GM18870 (cell line): ENCODE data around the gene LGR5.

ENCODE experiments used
- ATAC-seq: cut with Tn5 transposase; IDR thresholded peaks from one replicate; pipeline ENCODE4 v1.9.1; 2021; ENCODE audit warnings: moderate library complexity; ENCODE audit not compliant: unreplicated experiment

The LGR5 gene

DNA sequence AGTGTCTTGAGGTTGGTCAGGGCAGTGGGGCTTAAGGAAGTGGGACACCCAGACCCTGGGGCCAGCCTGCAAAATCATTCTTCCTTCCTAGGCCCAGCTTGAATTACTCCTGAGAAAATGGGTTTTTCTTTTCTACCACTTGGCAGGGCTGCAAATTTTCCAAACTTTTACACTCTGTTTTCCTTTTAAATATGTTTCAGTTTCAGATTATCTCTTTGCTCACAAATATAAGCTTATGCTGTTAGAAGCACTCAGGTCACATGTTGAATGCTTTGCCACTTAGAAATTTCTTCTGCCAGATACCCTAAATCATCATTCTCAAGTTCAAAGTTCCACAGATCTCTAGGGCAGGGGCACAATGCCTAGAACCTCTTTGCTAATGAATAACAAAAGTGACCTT is 2.9 kb upstream of the LGR5 start:
- no peak for ATAC-seq

DNA sequence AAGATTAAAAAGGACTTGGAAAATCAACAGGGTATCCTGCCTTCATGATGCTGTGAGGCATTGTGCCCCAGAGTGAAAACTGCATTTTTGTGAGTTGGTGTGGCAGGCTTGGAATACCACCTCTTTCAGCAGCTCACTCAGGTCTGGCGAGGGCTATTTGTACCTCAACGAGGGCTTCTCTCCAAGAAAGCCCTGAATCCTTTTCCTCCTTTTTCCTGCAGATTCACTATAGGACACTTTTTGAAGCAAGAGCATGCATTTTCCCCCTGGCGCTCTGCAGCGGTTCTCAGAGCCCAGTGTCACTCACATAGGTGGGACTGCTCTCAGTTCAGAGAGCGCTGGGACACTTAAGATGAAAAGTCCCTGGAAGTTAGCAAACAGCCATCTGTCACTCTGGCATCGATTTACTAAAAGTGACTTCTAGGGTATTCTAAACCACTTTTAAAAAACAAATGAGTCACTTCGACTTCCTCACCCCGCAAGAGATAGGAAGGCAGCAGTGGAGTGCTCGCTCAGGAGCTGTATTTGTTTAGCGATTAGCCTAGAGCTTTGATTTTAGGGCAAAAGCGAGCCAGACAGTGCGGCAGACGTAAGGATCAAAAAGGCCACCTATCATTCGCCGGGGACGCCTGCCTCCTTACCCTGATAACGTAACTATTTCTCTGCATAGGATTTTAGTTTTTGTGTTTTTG is 782 bp upstream of the LGR5 start:
- ATAC-seq: no peak

DNA sequence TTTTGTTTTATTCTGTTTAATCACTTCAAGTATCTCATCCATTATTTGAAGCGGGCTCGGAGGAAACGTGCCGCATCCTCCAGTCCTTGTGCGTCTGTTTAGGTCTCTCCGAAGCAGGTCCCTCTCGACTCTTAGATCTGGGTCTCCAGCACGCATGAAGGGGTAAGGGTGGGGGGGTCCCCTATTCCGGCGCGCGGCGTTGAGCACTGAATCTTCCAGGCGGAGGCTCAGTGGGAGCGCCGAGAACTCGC is 311 bp upstream of the LGR5 start:
- no peak for ATAC-seq

- no peak for ATAC-seq
Observed at GRCh38 chr12:71440345-71440762, 756 bp downstream of the LGR5 start.

- no peak for ATAC-seq
Observed at GRCh38 chr12:71440763-71441748, 1.5 kb downstream of the LGR5 start.

- no peak for ATAC-seq
Observed at GRCh38 chr12:71441836-71442566, 2.4 kb downstream of the LGR5 start.

GRCh38 chr12:71442567-71442931 is 3.0 kb downstream of the LGR5 start:
- no peak for ATAC-seq

DNA sequence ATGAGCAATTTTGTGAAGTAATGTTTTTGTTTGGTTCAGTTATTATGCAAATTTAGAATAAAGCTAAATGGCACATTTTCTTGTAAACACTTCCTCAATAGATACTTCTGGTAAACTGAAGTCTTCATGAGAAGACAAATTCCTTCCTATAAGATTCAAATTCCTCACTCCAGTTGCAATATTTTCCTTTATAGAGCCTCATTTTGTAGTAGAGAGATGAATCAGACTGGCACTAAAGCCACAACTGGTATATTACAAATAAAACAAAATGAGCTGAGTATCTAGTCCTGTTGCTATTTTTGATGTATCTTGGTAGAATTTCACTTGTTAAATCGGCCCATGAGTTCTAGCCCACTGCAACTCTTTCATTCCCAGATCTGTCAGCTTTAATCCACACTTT is 5.5 kb downstream of the LGR5 start:
- ATAC-seq: no peak

GRCh38 chr12:71447691-71448132 is 8.1 kb downstream of the LGR5 start:
- no peak for ATAC-seq

DNA sequence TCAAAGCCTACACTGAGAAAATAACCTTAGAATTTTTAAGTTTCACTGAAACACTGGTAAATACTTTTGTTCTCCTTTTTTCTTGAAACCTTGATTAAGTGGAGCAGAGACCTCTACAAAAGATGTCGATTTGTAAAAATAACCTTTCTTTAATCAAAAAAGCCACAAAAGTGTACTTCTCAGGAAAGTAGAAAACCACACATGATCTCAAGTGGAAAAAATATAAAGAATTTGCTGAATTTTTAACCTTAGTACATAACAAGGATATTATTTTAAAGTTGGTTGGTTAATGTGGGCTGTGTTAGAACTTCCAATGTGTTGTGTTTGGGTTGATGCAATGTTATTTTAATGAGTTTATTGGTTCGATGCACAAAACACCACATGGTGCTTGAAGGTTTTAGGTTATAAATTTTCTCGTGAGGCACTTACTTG is 8.6 kb downstream of the LGR5 start:
- no peak for ATAC-seq

DNA sequence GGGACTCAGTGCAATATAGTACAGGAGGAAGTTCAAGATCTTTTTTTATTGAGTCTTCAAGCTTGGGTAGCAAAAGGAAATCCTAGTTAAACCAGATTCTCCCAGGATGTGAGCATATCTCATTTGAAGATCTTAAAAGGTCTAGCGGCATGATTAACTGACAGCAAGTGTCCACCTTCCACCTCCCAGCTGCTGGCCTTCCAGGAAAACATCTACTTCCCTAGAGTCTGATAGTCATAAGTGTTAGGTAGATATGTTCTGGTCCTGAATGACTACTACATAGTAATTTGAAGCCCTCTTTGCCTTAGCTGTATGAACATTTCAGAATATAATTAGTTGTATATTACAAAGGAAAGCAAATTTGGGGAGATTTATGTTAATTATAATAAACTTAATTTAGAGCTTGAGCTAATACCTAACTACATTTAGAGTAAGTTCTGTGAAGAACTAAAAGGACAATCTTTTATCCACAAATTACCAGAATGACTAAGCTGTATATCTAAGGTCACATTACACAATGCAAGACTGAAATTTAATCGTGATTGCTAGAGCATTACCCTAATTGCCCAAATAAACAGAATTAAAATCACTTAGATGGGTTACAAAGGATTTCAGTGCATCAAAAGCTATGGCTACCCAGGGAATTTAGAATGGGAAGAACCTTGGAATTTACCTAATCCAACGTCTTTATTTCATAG is 9.9 kb downstream of the LGR5 start:
- no peak for ATAC-seq

- ATAC-seq: no peak
Observed at GRCh38 chr12:71452006-71452405, 12.4 kb downstream of the LGR5 start.

DNA sequence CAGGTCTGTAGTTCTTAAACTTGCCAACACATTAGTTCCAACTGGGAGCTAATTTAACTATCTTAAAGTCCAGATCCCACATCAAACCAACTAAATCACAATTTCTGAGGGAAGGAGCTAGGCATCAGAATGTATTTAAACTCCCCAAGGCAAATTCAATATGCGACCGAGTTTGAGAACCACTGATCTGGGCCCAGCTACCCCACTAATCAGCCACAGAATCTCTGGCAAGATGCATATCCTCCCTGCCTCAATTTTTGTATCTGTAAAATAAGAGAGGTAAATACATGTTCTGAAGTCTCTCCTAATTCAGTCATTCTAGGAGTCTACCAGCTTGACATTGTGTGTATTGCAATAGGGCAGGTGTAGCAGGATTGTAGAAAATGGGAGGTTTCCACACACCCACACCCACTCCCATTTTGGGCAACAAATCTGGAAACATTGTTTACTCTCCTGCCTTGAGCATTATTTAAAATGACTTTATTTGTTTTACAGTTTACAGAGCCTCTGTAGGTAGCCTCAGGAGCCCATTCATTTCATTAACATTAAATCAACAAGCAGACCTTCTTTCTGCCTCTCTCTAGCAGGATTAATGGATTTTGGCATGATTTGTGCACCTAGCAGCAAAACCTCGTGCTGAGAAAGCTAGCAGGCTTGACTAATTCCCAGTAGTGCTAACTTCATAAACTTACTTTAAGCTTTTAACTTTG is 15.6 kb downstream of the LGR5 start:
- ATAC-seq: no peak

- ATAC-seq: no peak
Observed at GRCh38 chr12:71456316-71456715, 16.7 kb downstream of the LGR5 start.

DNA sequence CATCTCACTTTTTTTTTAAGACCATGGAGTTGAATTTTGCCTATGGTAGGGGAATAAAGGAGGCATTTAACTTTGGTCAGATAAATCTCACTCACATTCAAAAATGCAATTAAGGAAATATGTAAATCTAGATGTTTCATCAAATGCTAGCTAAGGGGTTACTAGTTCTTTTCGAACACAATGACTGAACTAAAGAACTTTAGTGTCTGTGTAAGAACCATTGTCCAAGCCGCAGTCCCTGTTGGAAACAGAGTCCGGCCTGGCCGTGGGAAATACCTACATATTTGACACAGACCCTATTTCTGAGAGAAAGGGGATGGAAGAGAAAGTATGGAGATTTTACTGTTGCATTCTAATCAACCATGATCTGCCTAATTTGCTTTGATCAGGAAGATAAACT is 17.4 kb downstream of the LGR5 start:
- ATAC-seq: no peak

DNA sequence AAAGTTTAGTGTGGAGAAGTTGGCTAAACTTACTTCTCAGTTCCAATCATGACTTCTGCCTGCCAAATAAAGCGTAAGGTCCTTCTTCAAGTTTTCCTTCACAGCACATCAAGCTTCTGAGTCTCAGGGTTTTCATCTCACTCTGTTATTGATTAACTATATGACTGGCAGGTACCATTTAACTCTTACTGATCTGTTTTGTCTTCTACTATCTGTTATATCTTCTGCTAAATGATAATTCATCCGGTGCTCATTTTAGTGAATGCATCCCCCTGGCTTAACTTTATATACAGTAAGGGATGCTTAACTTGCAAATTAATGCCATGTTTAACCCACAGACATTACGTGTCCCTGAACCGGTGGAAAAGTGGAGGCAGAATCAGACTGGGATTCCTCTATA is 20.7 kb downstream of the LGR5 start:
- ATAC-seq: no peak

DNA sequence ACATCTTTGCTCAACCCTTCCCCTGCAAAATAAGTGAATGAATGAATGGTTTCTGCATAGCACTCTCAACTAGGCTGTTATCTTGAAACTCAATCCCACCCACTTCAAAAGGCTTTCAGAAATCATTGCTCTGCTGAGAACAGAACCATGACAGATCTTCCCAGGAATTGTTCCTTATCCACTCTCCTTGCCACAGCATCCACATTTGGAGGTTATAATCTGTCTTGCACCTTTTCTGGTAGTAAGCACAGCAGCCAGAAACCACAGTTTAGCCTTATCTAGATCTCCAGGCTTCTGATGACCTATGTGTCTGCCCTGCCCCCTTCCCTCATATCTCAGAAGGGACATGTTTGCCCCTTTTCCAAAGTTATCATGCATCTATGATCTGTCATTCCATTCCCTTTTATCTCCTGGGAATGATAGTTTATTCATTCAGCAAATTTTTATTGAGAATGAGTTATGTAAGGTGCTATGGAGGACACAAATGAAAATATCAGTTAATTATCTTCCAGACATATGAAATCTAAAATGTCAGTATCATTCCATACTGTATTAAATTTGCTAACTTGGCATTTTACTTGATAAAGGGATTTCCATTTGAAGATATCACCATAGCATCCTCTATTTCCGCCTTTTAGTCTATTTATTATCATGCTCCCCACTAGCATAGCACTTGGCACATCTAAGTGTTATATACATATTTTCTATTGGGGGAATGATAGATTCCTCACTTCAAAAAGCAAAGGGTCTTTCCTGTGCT is 21.4 kb downstream of the LGR5 start:
- ATAC-seq: no peak

DNA sequence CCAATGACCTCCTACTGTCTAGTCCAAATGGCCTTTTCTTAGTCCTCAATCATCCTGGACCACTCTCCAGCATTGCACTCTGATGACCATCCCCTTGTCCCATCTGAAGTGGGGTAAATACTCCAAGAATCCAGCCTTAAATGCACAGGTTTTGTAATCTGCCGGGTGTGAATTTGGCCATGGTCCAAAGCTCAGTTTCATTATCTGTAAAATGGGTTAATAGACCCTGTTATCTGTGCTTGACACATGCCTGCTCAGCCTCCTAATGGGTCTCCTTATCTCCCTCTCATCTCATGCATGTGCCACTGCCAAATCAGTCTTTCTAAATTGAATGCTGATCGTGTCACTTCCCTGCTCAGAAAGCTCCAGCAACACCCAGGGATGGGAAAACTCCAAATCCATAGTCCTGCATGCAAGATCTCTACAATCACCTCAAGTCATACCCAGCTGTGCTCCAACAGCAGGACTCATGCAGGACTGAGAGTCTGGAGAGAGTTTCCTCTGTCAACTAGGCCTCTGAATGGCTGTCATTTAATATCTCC is 22.3 kb downstream of the LGR5 start:
- no peak for ATAC-seq

DNA sequence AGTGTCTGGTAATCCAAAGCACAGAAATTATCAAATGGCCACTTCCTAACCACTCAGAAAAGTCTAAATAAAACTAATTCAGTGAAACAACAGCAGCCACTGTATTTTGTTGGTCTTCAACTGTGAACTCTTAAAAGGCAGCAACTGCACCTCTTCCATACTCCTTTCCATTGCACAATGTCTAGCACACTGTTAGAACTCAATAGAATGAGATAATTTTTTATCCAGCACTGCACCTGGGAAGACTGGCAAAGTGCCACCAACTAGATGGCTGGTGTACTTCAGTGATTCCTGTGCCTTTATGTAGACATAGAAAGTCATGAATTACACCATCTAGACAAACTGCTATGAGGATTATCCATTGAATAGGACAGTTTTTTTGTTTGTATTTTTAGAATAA is 26.2 kb downstream of the LGR5 start:
- no peak for ATAC-seq
